Measurements from ENCODE around the gene SLC41A3.
A peak's percentile ranks its signal among the peaks of the same experiment; 100 is the strongest.

SLC41A3 gene

GRCh38 chr3:126083913-126084767 lies at the start of gene SLC41A3:
TSS of gene SLC41A3 (minus strand) at chr3:126084124. CDS start at chr3:126068219, 15,905 bp downstream.
- H3K27ac ChIP-seq: peak within 1 kb of the TSS; percentile 76
- peak; percentile 66 for TF ChIP-seq ZFX (IDR thresholded peaks at IDR 0.05)
- TF ChIP-seq CTCF (conservative IDR thresholded peaks at IDR 0.05): peak; percentile 69

- no peak for TF ChIP-seq CTCF (conservative IDR thresholded peaks at IDR 0.05)
- no peak for TF ChIP-seq ZFX (IDR thresholded peaks at IDR 0.05)
- H3K27ac ChIP-seq: no peak overlapping the region
These were observed 49.7 kb upstream of the SLC41A3 start for GRCh38 chr3:126133606-126134005.

GRCh38 chr3:126132751-126133511 lies 49.0 kb upstream of the SLC41A3 start:
- H3K27ac ChIP-seq: no peak overlapping the region
- TF ChIP-seq ZFX (IDR thresholded peaks at IDR 0.05) (no peak), CTCF (conservative IDR thresholded peaks at IDR 0.05) (peak; percentile 77)

- TF ChIP-seq CTCF (conservative IDR thresholded peaks at IDR 0.05) (no peak), ZFX (IDR thresholded peaks at IDR 0.05) (no peak)
- no peak overlapping the region for H3K27ac ChIP-seq
These were observed 48.2 kb upstream of the SLC41A3 start for GRCh38 chr3:126131881-126132750.

GRCh38 chr3:126130981-126131745 lies 47.2 kb upstream of the SLC41A3 start:
- no peak for TF ChIP-seq ZFX (IDR thresholded peaks at IDR 0.05)
- no peak for TF ChIP-seq CTCF (conservative IDR thresholded peaks at IDR 0.05)
- H3K27ac ChIP-seq: no peak overlapping the region

- TF ChIP-seq CTCF (conservative IDR thresholded peaks at IDR 0.05): no peak
- TF ChIP-seq ZFX (IDR thresholded peaks at IDR 0.05): no peak
- no peak overlapping the region for H3K27ac ChIP-seq
These were observed 46.3 kb upstream of the SLC41A3 start for GRCh38 chr3:126130081-126130855.

Measured in C4-2B (cell line).